Measurements from ENCODE around the gene DCDC2C. TPM values are rescaled to one million over a fixed set of nuclear protein-coding genes. Genes with fewer than 3 reads are reported as not detected.

Gene DCDC2C
- total and polyA plus RNA-seq, 9 of the 15 experiments (the other 6 are each of a cell fraction or from before 2014, with no cell fraction given) = not detected

GRCh38 chr2:3736112-3736511, 32.7 kb downstream of the DCDC2C start:
- Histone ChIP-seq H3K4me1 (replicated peaks in 1 of 2; ENCODE audit: control insufficient read depth in 2 of 2, insufficient read depth in 2 of 2, low read length in 2 of 2) (no peaks in the 10 kb centered on the region), H2AFZ (ENCODE audit: low read depth, low read length) (no peak overlapping the region), H3K9me1 (ENCODE audit: control insufficient read depth, insufficient read depth, low read length) (no peaks in the 10 kb centered on the region), H3K9ac (ENCODE audit: insufficient read depth in 1 of 2, low read depth in 2 of 2, low read length in 2 of 2) (no peak overlapping the region), H3K27me3 (ENCODE audit: control insufficient read depth in 2 of 2, insufficient read depth in 2 of 2, low read length in 2 of 2) (peaks cover 0 to 13% of the 10 kb centered on the region in 2 experiments; a peak in 3 of 5 replicates), H3K79me2 (ENCODE audit: control insufficient read depth, insufficient read depth, low read length) (no peaks in the 10 kb centered on the region), H4K20me1 (replicated peaks; ENCODE audit: control insufficient read depth, insufficient read depth, low read length) (no peaks in the 10 kb centered on the region), H3K9me3 (replicated peaks; ENCODE audit: control insufficient read depth, insufficient read depth, low read depth, low read length) (no peaks in the 10 kb centered on the region), H3K27ac (ENCODE audit: extremely low read depth, low read depth, low read length) (no peak overlapping the region), H3K36me3 (ENCODE audit: control insufficient read depth, insufficient read depth, low read length) (no peaks in the 10 kb centered on the region), H3K4me2 (ENCODE audit: insufficient read depth, low read length) (no peak overlapping the region), H3K4me3 (no peak overlapping the region)
- ATAC-seq (no peak), FAIRE-seq (no peak), DNase-seq (ENCODE audit: extremely low read depth in 1 of 4, low spot score in 3 of 4) (no peak)
- TF ChIP-seq NR1H2 (CRISPR knock-in tag; IDR thresholded peaks at IDR 0.05) (no peak), ETV5 (CRISPR knock-in tag; IDR thresholded peaks at IDR 0.05; ENCODE audit: low read depth) (no peak)
- TF ChIP-seq, protein P1, sequence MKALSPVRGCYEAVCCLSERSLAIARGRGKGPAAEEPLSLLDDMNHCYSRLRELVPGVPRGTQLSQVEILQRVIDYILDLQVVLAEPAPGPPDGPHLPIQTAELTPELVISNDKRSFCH (CRISPR knock-in tag; IDR thresholded peaks at IDR 0.05) = no peak
- TF ChIP-seq, protein P1 (tag; IDR thresholded peaks at IDR 0.05) = no peak
- ChIA-PET CTCF (ENCODE audit: low intra/inter-chr PET ratio) (no interaction called here), POLR2A (no interaction called here)
- intact Hi-C loops (cut with micrococcal nuclease) (loop anchor here (5.0 kb wide), 1 partner anchor 221 kb away; no protein-coding TSS in a partner anchor), in situ Hi-C loops (cut with MboI) (no loop called here)
- no TSS peak for BruUV-seq (replicated peaks)
- WGBS (ENCODE audit: insufficient coverage, low coverage, missing lambda C conversion rate) = 2% methylated on average over 7 of the region's 7 CpGs

DNA sequence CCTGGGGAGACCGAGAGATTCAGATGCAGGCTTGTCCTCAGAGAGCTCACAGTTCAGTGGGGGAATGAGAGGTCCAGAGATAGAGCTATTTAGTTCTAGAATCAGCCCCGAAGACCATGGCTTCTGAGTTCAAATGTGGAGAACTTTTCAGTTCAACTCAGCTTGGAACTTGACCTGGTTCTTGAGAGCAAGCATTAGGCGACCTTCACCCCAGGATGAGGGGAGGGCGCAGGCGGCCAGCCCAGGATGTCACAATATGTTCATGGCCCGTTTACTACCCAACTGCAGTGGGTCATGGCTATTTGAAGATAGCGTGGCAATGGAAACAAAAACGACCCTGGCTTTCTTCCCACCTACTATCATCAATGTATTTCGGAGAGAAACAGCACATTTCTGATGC, 33.8 kb downstream of the DCDC2C start:
- H3K36me3 ChIP-seq (ENCODE audit: control insufficient read depth, insufficient read depth, low read length) = no peaks in the 10 kb centered on the region
- CTCF ChIA-PET (ENCODE audit: low intra/inter-chr PET ratio) = interaction anchor here (0.7 kb wide), 1 partner anchor 15 kb away, joined by 7 read pairs; no protein-coding TSS in a partner anchor
- TF ChIP-seq TAF9B (IDR thresholded peaks at IDR 0.05; ENCODE audit: partially characterized antibody) (no peak), ILK (tag; IDR thresholded peaks at IDR 0.05; ENCODE audit: borderline replicate concordance, low read depth) (no peak), SMARCA5 (IDR thresholded peaks at IDR 0.05) (no peak), MAFK (IDR thresholded peaks at IDR 0.05; ENCODE audit: low read length) (no peak), E2F5 (CRISPR knock-in tag; IDR thresholded peaks at IDR 0.05) (no peak), TFE3 (CRISPR knock-in tag; IDR thresholded peaks at IDR 0.05) (no peak), NCOR1 (IDR thresholded peaks at IDR 0.05) (no peak), ZNF232 (CRISPR knock-in tag; IDR thresholded peaks at IDR 0.05) (no peak)

More for the DNA sequence above, 33.8 kb downstream of the DCDC2C start:
- no peaks in the 10 kb centered on the region for H4K20me1 ChIP-seq (replicated peaks; ENCODE audit: control insufficient read depth, insufficient read depth, low read length)
- H3K9me1 ChIP-seq (ENCODE audit: control insufficient read depth, insufficient read depth, low read length) = no peaks in the 10 kb centered on the region
- H3K27ac ChIP-seq (ENCODE audit: extremely low read depth, low read depth, low read length) = no peak overlapping the region
- H3K27me3 ChIP-seq (ENCODE audit: control insufficient read depth in 2 of 2, insufficient read depth in 2 of 2, low read length in 2 of 2) = peaks cover 0 to 11% of the 10 kb centered on the region in 2 experiments; a peak in 3 of 5 replicates
- H3K4me2 ChIP-seq (ENCODE audit: insufficient read depth, low read length) = no peak overlapping the region
- no peak overlapping the region for H3K9ac ChIP-seq (ENCODE audit: insufficient read depth in 1 of 2, low read depth in 2 of 2, low read length in 2 of 2)
- FAIRE-seq = no peak
- no peak overlapping the region for H3K4me3 ChIP-seq
- no peaks in the 10 kb centered on the region for H3K9me3 ChIP-seq (replicated peaks; ENCODE audit: control insufficient read depth, insufficient read depth, low read depth, low read length)
- BruUV-seq (replicated peaks) = no TSS peak
- no peak for ATAC-seq
- POLR2A ChIA-PET = no interaction called here
- intact Hi-C loops (cut with micrococcal nuclease) (loop anchor here (5.0 kb wide), 1 partner anchor 220 kb away; no protein-coding TSS in a partner anchor), in situ Hi-C loops (cut with MboI) (no loop called here)
- no peak overlapping the region for H2AFZ ChIP-seq (ENCODE audit: low read depth, low read length)
- DNase-seq (ENCODE audit: extremely low read depth in 1 of 4, low spot score in 3 of 4) = no peak
- no peaks in the 10 kb centered on the region for H3K4me1 ChIP-seq (replicated peaks in 1 of 2; ENCODE audit: control insufficient read depth in 2 of 2, insufficient read depth in 2 of 2, low read length in 2 of 2)
- H3K79me2 ChIP-seq (ENCODE audit: control insufficient read depth, insufficient read depth, low read length) = no peaks in the 10 kb centered on the region
- under 1% methylated on average over 9 of the region's 9 CpGs for WGBS (ENCODE audit: insufficient coverage, low coverage, missing lambda C conversion rate)
